Activated B cell treated with CpG ODN at 0.5 μM for 24 hours (primary cell): ENCODE data around the gene IGHMBP2. TPM values are rescaled to one million over a fixed set of nuclear protein-coding genes. Genes with fewer than 3 reads are reported as not detected.

Experiments used
- ATAC-seq: fragments of 200-7000 bp; cut with Tn5 transposase; one replicate; pipeline ENCODE4 v1.10.0; 2021; ENCODE audit warnings: low read depth, mild to moderate bottlenecking, moderate library complexity
- CTCF ChIA-PET: fragments of 350-600 bp; sonication (Branson Sonifier 250); formaldehyde crosslinking; loops from one replicate; lab custom pipeline; 2021; ENCODE audit warnings: antibody characterized with exemption; lab: Charles Lee
- POLR2A ChIA-PET: fragments of 350-600 bp; sonication (Branson Sonifier 250); formaldehyde crosslinking; loops from one replicate; lab custom pipeline; 2021; ENCODE audit warnings: antibody characterized with exemption; lab: Charles Lee
- DNase-seq: peaks from one replicate; pipeline ENCODE4 v3.0.0; 2022
- H3K27ac Mint-ChIP-seq: one replicate; pipeline ENCODE4 v1.8.0; 2020; ENCODE audit warnings: mixed read lengths
- H3K27me3 Mint-ChIP-seq: one replicate; pipeline ENCODE4 v1.8.0; 2021; ENCODE audit warnings: mixed read lengths
- H3K36me3 Mint-ChIP-seq: one replicate; pipeline ENCODE4 v1.8.0; 2021; ENCODE audit warnings: low read depth, mixed read lengths
- H3K4me1 Mint-ChIP-seq: one replicate; pipeline ENCODE4 v1.8.0; 2021; ENCODE audit warnings: mixed read lengths
- H3K4me3 Mint-ChIP-seq: one replicate; pipeline ENCODE4 v1.8.0; 2020; ENCODE audit warnings: mild to moderate bottlenecking, mixed read lengths
- H3K9me3 Mint-ChIP-seq: one replicate; pipeline ENCODE4 v1.8.0; 2020; ENCODE audit warnings: mixed read lengths
- CTCF ChIP-seq: fragments of 200-600 bp; IDR thresholded peaks from one replicate; pipeline ENCODE4 v1.8.0; 2022; ENCODE audit warnings: antibody characterized with exemption, mild to moderate bottlenecking
- intact Hi-C: fragments of 100-400 bp; cut with micrococcal nuclease; formaldehyde crosslinking; loops from one replicate; pipeline ENCODE4 v1.15.1; 2024
- total RNA-seq: library from RNA; stranded (reverse); gene quantifications from 2 replicates; pipeline ENCODE4 v1.2.3, GENCODE V29; 2022

IGHMBP2 gene
- total RNA-seq, 1 donor from 2014 or later = 33.8 TPM

- ChIA-PET CTCF (no interaction called here), POLR2A (interaction anchor here (0.9 kb wide), 1 partner anchor 129 kb away, joined by 5 read pairs; no protein-coding TSS in a partner anchor)
- DNase-seq = no peak
- peaks cover 9% of the 10 kb centered on the region for H3K4me1 Mint-ChIP-seq
- peaks cover 15% of the 10 kb centered on the region for H3K9me3 Mint-ChIP-seq
- H3K4me3 Mint-ChIP-seq = peak overlapping the region; percentile 16
- peak; percentile 95 for ATAC-seq
- H3K27me3 Mint-ChIP-seq = no peaks in the 10 kb centered on the region
- H3K27ac Mint-ChIP-seq = peak overlapping the region; percentile 30
- no peak for TF ChIP-seq CTCF
- H3K36me3 Mint-ChIP-seq = peaks cover 86% of the 10 kb centered on the region
- intact Hi-C loops = no loop called here
Observed at GRCh38 chr11:68927280-68928135, 23.8 kb downstream of the IGHMBP2 start.

- Mint-ChIP-seq H3K36me3 (peaks cover 79% of the 10 kb centered on the region), H3K27me3 (no peaks in the 10 kb centered on the region), H3K9me3 (peaks cover 15% of the 10 kb centered on the region), H3K4me3 (no peak overlapping the region), H3K4me1 (peaks cover 9% of the 10 kb centered on the region), H3K27ac (no peak overlapping the region)
- ChIA-PET POLR2A (no interaction called here), CTCF (no interaction called here)
- ATAC-seq (no peak), DNase-seq (no peak)
- intact Hi-C loops = no loop called here
- TF ChIP-seq CTCF = no peak
Observed at GRCh38 chr11:68928136-68928880, 24.6 kb downstream of the IGHMBP2 start.

GRCh38 chr11:68929135-68929534, 25.4 kb downstream of the IGHMBP2 start:
- no peak overlapping the region for H3K4me3 Mint-ChIP-seq
- CTCF ChIA-PET = no interaction called here
- peaks cover 13% of the 10 kb centered on the region for H3K9me3 Mint-ChIP-seq
- no peaks in the 10 kb centered on the region for H3K27me3 Mint-ChIP-seq
- POLR2A ChIA-PET = no interaction called here
- no peak overlapping the region for H3K27ac Mint-ChIP-seq
- no peak for TF ChIP-seq CTCF
- DNase-seq = no peak
- intact Hi-C loops = no loop called here
- peaks cover 73% of the 10 kb centered on the region for H3K36me3 Mint-ChIP-seq
- ATAC-seq = no peak
- peaks cover 9% of the 10 kb centered on the region for H3K4me1 Mint-ChIP-seq

- H3K9me3 Mint-ChIP-seq = peaks cover 9% of the 10 kb centered on the region
- H3K27ac Mint-ChIP-seq = no peak overlapping the region
- intact Hi-C loops = no loop called here
- H3K4me1 Mint-ChIP-seq = peaks cover 9% of the 10 kb centered on the region
- TF ChIP-seq CTCF = no peak
- ATAC-seq (no peak), DNase-seq (no peak)
- H3K27me3 Mint-ChIP-seq = no peaks in the 10 kb centered on the region
- CTCF ChIA-PET = no interaction called here
- POLR2A ChIA-PET = no interaction called here
- H3K36me3 Mint-ChIP-seq = peaks cover 68% of the 10 kb centered on the region
- H3K4me3 Mint-ChIP-seq = no peak overlapping the region
Observed at GRCh38 chr11:68929706-68930570, 26.2 kb downstream of the IGHMBP2 start.
